D341Med (cell line): ENCODE data around the gene KRTAP23-1.

Source experiments
- DNase-seq: peaks from one replicate; pipeline ENCODE4 v3.0.0; 2012; ENCODE audit warnings: low spot score

Gene KRTAP23-1, protein sequence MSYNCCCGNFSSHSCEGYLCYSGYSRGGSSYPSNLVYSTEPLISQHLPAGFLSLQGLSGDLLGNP

DNA sequence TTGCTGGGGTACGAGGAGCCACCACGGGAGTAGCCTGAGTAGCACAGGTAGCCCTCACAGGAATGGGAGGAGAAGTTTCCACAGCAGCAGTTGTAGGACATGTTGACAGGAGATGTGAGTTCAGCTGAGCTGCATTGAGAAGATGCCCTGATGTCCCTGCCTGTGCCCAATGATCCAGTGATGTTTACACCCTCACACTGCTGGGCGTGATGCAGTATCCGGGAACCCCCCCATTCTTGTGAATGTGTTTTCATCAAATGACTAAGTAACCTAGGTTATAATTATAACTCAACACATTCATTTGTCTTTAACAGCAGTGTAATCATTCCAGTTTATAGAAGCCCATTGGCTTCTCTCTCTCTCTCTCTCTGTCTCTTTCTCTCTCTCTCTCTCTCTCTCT is at the start of gene KRTAP23-1:
KRTAP23-1 (minus strand) TSS at position 101 of the 400 bp plus-strand sequence; CDS start at position 101, 0 bp downstream.
- no peak for DNase-seq

DNA sequence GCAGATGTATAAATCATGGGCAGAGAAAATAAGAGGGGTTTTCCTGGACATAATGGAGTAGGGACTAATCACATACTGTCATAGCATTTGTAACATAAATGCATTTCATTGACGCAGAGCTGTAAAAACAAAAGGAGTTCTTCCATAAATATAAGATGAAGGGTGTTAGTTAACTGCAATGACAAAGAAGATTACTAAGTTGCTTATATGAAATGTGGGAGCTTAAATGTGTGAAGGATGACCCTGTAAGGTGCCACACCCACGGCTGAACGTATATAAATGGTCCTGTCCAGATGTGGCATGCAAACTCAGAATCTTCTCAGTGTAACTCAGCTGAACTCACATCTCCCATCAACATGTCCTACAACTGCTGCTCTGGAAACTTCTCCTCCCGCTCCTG is 47.3 kb upstream of the KRTAP23-1 start, which contains the start of gene KRTAP13-1:
KRTAP13-1 (plus strand) TSS at position 301 of the 400 bp plus-strand sequence; CDS start at position 357, 56 bp downstream.
- no peak for DNase-seq

DNA sequence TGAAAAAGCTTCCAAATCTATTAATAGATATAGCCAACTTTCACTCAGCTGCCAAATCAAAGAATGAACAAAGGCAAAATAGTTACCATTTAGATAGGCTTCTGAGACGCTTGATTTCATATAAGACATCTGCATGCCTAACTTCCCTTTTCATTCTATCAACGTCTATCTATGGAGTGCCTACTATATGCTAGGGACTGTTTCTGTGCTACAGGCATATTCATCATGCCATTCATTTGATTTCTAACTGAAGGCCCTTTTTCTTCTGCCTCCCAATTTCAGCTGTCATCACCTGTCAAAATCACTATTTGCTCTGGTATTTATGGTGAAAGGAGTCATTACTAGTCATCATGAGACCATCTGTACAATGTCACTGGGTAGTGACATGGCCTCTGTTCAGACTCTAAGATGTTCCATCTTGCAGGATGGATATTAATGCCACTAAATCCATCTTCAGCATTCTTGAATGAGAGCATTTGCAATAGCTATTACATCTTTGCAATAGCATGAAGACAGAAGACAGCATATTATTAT is 43.2 kb upstream of the KRTAP23-1 start:
- DNase-seq, result no peak

DNA sequence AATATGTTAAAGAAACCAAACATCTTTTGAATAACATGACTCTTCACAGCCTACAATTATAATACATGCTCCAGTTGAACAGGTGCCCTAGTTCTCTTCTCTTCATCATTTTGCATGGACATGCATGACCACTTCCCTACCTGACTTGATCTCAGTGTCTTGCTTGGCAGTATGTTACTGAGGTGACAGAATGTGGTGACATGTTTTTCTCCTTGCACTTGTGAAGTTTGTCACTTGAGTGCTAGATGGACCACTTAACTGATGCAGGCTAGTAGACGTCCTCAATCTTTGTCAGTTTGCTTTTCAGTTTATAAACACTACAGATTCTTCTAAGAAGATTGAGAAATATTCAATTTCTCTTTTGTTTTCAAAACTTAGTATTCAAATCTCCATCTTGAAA is 33.8 kb upstream of the KRTAP23-1 start:
- no peak for DNase-seq

DNA sequence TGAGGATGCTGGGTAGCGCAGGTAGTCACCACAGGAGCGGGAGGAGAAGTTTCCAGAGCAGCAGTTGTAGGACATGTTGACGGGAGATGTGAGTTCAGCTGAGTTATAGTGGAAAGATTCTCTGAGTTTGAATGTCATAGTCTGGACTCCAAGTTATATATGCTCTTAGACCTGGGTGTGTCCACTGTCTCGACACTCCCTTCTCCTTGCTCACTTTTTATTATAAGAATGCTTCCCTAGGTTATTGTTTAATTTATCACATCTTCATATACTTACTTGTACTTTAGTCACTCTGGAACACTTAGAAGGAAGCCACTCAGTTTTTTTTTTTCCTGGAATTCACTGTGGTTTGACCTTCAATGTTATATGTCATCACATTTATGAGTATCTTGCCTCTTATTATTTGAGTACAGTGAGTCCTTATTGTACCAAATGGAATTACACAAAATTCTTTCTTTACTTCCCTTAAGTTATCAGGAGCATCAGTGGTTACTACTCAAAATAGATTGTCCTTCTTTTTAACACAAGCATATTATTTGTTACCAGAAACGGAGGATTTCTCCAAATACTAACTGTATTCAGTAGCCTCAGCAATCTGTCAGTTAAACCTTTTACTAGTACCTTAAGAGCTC is 23.8 kb upstream of the KRTAP23-1 start, which contains the start of gene KRTAP13-2:
KRTAP13-2 (minus strand) TSS at position 133 of the 632 bp plus-strand sequence; CDS start at position 75, 58 bp downstream.
- DNase-seq, result no peak

DNA sequence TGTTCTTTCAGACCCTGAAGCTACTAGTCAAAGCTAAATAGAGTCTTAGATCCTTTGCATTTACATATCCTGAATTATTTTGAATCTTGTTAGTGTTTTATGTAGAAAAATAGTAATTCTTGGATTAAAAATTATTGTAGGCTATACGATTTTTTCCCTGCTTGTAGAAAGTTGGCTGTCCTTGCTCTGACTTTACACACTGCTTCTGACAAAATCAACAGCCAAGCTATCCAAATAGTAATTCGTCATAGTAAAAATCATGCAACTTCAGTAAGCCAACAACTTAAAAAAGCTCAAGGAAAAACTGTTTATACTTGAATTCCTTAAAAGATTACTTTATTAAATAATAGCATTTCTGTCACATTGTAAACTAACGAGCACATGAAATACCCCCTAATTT is 7.5 kb upstream of the KRTAP23-1 start:
- no peak for DNase-seq

DNA sequence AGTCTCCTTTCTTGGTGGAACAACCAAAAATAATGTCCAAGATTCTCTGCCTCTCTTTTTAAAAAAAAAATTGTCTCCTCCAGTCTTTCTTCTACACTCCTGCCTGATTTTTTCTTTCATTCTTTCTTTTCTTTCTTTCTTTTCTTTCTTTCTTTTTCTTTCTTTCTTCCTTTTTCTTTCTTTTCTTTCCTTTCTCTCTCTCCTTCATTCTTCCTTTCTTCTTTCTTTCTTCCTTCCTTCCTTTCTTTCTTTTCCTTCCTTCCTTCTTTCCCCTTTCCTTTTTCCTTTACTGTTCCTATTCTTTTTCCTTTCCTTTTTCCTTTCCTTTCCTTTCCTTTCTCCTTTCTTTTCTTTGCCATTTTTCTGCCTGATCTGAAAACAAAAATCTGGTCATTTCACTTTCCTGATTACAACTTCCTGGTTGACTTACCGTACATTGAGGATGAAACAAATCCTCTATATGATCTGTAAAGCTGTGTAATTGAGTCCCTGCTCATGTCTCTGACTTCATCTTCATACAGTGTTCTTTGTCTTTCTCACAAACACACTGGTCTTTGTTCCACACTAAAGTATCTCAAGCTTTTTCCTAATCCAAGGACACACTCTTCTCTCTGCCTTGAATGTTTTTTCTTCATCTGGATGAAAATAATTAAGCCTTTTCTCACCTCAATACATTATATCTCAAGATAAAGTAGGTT is 6.1 kb upstream of the KRTAP23-1 start:
- no peak for DNase-seq

DNA sequence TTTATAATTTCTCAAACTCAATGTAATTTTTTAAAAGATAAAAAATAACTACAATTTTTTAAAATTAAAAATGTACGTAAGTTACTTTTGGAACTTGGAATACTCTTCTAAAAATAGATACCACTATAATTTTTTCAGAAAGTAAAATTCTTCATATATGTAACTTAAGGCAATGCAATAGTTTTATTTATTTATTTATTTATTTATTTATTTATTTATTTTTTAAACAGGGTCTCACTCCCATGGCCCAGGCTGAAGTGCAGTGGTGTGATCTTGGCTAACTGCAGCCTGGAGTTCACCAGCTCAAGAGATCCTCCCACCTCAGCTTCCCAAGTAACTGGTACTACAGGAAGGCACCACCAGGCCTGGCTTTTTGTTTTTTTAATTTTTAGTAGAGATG is 3.1 kb upstream of the KRTAP23-1 start:
- DNase-seq, result no peak

DNA sequence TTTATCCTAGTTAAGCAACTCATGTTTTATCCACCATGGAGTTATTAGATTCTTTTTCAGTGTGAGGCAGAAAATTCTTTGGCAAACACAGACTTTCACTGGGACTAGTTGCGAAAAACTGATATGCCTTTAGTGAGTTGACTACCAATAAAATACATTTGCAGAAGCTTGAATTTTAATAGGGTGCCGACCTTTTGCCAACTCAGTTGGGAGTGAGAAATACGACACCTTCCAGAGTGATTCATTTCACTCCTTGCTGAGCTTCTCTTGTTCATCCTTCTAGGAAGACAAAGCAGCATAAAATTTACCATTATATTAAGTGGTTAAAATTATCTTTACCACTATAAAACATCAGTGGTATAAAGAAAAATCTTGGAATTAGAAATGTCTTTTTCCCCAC is 1.2 kb upstream of the KRTAP23-1 start:
- DNase-seq, result no peak

DNA sequence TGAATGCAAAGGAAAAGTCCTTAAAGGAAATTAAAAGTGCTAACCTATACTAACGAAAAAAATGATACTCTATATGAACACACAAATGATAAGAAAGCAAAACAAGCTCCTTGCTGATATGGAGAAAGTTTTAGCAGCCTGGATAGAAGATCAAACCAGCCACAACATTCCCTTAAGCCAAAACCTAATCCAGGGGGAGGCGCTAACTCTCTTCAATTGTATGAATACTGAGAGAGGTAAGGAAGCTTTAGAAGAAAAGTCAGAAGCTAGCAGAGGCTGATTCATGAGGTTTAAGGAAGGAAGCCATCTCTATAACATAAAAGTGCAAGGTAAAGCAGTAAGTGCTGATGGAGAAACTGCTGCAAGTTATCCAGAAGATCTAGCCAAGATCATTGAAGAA is 3.4 kb downstream of the KRTAP23-1 start:
- DNase-seq, result no peak

DNA sequence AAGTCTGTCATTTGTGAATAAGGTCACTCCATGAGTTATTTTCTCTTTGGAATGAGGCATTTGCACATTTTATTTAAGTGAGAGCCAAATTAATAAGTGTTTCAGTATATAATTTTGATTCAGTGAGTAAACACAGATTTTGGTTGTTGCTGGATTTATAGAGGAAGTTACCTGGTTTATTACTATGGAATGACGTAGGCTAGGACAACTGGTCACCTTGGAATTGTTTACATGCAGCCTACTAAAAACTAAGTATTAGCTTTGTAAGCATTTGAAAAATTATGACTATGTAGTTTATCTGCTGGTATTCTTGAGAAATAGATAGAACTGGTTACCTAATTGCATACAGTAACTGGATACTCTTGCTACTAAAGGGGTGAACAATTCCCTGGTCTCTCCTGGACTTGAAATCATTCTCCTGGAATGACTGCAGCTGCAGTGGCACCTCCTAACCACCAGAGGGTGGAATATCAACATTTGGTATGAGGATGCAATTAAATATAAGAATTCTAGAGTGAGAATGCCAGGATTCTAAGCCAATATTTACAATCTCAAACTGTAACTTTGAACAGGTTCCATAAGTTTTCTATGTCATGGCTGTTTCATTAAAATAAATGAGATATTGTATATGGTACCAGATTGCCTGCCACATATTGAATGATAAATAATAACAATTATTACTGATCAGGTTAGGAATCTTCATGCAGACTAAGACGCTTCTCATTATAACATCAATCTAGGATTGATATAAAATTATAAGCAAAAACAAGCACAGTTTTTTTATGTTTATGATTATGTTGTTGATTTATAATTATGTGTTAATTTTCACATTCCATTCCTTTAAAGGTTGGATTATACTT is 7.5 kb downstream of the KRTAP23-1 start:
- peak; percentile 58 for DNase-seq

DNA sequence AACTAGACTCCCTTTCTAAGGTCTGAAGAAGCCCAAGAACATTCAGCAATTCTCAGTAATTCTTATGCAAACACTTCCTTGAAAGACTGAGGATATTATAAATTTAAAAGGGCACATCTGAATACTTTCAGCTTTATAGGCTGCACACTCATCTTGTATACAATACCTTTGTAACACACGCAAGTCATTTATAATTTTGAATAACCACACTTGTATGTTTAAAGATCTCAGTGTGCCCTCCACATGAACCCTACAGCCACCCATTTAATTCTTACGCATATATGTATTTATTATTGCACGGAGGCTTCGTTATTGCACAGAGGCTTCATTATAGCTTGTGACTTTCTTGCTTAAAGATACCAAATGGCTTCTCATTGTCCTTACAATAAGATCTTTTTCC is 9.7 kb downstream of the KRTAP23-1 start:
- no peak for DNase-seq

DNA sequence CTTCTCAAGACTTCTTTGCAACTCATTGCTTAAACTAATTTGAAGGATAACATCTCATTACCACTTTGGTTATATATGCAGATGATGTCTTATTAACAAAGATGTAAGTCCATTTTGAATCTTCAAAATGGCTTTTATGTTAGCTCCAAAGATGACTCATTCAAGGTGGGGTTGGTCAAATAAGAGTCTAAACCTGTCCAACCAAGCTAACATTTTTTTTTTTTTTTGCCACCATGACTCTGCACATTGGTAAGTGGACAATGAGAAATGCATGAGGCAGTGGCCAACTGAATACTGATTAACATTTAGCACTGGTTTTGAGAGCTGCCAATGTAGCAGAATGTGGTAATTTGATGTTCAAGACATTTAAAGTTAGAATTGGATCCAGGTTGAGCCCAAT is 10.6 kb downstream of the KRTAP23-1 start:
- no peak for DNase-seq

DNA sequence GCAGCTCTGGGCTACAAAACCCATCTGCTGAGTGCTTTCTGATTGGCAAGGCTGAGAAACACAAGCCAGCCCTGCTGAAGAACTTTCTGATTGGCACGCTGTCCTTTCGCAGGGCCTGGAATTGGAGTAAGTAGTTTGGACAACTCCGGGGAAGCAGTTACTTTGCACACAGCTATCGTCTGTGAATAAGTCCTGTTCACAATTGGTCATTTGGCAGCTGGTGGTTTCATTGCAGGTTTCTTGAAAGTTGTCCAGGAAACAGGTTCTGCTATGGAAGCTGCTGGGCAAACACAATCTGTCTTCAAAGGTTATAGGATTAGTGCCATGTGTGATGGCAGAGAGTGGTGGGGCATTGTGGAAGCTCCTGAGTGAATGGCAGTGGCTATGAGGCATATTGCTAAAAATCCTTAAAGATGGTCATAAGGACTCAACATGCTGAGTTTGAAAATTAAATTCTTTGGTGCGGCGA is 11.1 kb downstream of the KRTAP23-1 start, which contains the start of gene KRTAP27-1:
KRTAP27-1 (minus strand) TSS at position 419 of the 469 bp plus-strand sequence; CDS start at position 393, 26 bp downstream.
- no peak for DNase-seq

DNA sequence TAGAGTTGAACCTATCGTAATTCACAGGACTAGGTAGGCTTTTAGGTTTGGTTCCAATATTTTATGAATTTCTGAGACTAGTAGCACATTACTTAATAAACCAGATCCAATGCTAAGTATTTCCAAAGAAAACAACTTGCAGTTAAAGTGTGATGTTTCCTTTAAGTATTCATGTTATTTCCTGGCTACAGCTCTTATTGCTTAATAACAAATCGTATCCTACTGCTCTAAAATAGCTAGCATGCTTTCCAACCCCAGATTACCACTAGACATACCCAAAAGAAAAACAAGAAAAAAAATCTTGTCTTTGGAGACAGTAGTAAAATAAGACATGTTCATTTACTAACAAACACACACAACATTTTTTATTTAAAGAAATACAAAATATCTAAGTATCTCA is 11.8 kb downstream of the KRTAP23-1 start:
- DNase-seq, result no peak

DNA sequence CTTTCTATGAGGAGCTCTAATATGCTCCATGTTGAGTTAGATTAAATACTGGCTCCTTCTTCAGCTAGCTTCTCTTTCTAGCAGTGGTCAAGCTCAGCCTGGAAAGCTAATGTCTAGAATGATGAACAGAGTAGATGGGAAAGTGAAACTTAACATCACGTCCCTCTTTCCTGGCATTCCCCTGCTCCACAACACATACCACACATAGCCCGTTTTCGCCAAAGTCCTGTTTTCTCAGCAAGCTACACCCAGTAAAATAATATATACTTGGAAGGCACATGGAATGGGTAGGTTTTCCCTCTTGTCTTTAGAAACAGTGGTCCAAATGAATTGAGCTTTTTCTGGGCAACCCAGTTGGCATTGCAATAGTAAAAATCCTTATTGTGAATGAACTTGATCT is 14.7 kb downstream of the KRTAP23-1 start:
- no peak for DNase-seq

DNA sequence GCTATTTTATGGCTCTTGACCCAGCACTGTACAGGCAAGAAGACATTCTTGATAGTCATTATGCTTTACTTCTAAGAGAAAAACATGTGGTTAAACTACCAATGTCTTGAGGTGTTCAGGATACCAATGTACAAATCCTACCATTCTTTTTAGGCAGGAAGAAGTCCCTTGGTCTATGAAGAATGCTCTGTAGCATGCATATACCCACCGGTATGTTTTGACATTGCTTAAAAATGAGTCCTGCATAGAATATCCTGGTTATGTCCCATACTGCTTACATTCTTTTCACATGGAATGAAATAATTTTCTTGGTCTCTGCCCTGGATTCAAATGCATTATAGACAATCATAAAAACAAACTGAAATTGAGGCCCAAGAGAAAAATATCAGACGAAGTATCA is 15.7 kb downstream of the KRTAP23-1 start:
- DNase-seq, result no peak

DNA sequence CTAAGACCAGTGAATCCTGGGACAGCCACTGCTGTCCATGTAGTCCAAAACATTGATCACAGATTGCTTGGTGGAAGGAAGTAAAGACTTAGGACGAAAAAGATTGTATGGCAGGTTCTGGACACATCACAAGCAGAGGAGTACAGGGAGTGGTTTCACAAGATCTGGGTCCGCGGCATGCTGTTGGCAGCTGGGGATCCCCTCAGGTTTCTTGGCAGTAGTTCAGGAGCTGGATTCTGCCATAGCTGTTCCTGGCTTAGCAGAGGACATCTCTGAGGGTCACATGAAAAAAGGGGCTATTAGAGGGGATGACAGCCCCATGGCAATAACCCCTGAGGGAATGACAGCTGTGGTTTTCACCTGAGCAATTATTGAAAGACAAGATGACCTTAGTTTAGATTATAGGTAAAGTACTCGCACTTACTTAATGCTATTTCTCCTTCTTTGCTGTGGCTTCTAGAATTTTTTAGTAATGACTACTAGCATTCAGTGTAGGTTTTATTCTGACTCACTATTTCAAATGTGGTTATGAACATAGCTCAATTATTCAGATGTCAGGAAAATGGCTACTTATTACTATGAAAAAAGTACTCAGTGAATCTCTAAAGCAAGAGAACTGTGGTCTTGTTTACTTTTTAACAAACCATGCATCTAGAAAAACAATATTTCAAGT is 19.1 kb downstream of the KRTAP23-1 start:
- no peak for DNase-seq

DNA sequence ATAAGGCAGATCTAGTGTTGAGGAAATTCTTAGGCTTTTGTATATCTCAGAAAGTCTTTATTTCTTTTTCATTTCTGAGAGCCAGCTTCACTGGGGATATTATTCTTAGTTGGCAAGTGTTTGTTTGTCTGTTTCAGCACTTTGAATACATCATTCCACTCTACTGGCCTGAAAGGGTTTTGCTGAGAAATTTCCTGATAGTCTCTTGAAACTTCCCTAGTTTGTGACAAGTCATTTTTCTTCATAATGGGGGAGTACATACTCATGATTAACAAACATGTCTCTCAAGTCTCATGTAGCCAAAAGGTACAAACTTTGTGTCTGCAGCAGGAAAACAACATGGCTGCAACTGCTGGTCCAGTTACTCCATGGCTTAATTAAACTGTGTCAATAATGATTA is 22.0 kb downstream of the KRTAP23-1 start:
- no peak for DNase-seq

DNA sequence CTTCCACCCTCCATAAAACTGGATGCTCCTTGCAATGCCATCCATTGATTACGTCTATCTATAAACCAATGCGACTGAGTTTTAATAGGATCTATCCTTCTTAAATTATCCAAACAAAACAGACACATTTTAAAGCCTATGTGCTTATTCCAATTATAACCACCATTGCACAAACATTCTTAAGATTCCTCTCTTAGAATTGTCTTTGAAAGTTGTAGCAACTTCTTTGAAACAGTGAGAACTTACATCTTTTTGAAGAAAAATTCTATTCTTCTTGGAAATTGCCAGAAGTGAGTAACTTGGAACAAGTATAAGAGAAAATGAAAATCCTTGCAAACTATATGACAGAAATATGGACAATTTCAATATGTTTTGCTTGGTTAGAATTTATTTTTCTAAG is 28.2 kb downstream of the KRTAP23-1 start, which contains the start of gene KRTAP26-1:
KRTAP26-1 (minus strand) TSS at position 101 of the 400 bp plus-strand sequence. CDS start 280 bp downstream, outside the sequence.
- no peak for DNase-seq

DNA sequence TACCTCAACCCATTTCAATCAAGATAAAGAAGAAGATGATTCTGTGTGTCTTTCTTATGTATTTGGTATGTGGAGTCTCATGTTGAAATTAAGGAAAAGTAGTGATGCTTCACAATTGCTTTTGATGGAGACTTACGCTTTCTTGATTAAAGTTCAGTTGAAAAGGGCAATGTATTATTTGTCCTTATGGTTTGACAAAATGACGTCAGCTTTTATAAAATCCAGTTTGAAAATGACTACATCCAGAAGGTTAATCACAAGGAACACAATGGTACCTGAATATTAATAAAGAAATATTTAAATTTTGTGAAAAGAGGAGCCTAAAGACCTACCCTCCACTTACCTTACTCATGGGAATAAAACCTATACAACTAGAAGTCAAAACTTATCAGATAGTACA is 32.7 kb downstream of the KRTAP23-1 start:
- no peak for DNase-seq
